SK-N-SH (cell line): Measurements from ENCODE around the gene TMEM205. TPM values are rescaled to one million over a fixed set of nuclear protein-coding genes. Genes with fewer than 3 reads are reported as not detected.

Experiments
- CTCF ChIA-PET: fragments of 300-600, 350-600 bp; formaldehyde crosslinking; extraction: SDS; loops from one replicate; lab custom pipeline; 2021; lab: Yijun Ruan, JAX
- POLR2A ChIA-PET: fragments of 350-600 bp; sonication (Branson Sonifier 250); formaldehyde crosslinking; extraction: SDS; loops from one replicate; lab custom pipeline; 2020; ENCODE audit warnings: antibody characterized with exemption, inconsistent platforms; lab: Yijun Ruan, JAX
- DNase-seq: peaks from one replicate; pipeline ENCODE4 v3.0.0; 2012
- H2AFZ ChIP-seq: fragments of 200-600 bp; sonication (generic); 2 replicates; pipeline ENCODE4 v1.8.1; 2016; ENCODE audit warnings: antibody characterized with exemption, mild to moderate bottlenecking, low read depth
- H3F3A ChIP-seq: fragments of 200-600 bp; sonication (generic); replicated peaks from 2 replicates; pipeline ENCODE3; 2016; ENCODE audit warnings: antibody characterized with exemption, mild to moderate bottlenecking; ENCODE audit not compliant: insufficient read depth
- H3K27ac ChIP-seq, 2 experiments: fragments of 200-500 bp in 1 of 2; fragments of 200-600 bp in 1 of 2; sonication (Bioruptor generic) in 1 of 2; sonication (generic), shearing (Covaris generic) in 1 of 2; 2 replicates each; pipeline versions ENCODE4 v1.5.1 to v1.6.1; 2014 to 2016; ENCODE audit warnings: low read depth in 2 of 2, inconsistent platforms in 1 of 2, low read length in 1 of 2, mild to moderate bottlenecking in 1 of 2, mixed read lengths in 1 of 2
- H3K27me3 ChIP-seq: fragments of 200-600 bp; sonication (generic), shearing (Covaris generic); 2 replicates; pipeline ENCODE4 v1.6.1; 2016; ENCODE audit warnings: mixed run types; ENCODE audit not compliant: insufficient read depth
- H3K36me3 ChIP-seq, 2 experiments: fragments of 200-500 bp in 1 of 2; fragments of 200-600 bp in 1 of 2; sonication (Bioruptor generic) in 1 of 2; sonication (generic) in 1 of 2; replicated peaks in 1 of 2; 2 replicates each; pipeline versions ENCODE3 to v1.5.1; 2014 to 2016; ENCODE audit warnings: low read length in 1 of 2, mild to moderate bottlenecking in 1 of 2; ENCODE audit not compliant: insufficient read depth in 2 of 2, control insufficient read depth in 1 of 2
- H3K4me1 ChIP-seq, 2 experiments: fragments of 200-500 bp in 1 of 2; fragments of 200-600 bp in 1 of 2; sonication (Bioruptor generic) in 1 of 2; sonication (generic), shearing (Covaris generic) in 1 of 2; 2 replicates each; pipeline versions ENCODE4 v1.5.1 to v1.6.1; 2014 to 2016; ENCODE audit warnings: low read depth in 1 of 2, low read length in 1 of 2, mixed run types in 1 of 2; ENCODE audit not compliant: insufficient read depth in 2 of 2, control insufficient read depth in 1 of 2
- H3K4me2 ChIP-seq: fragments of 200-600 bp; sonication (generic), shearing (Covaris generic); 2 replicates; pipeline ENCODE4 v1.6.1; 2017; ENCODE audit warnings: mixed run types
- H3K4me3 ChIP-seq, 2 experiments: fragments of 200-500 bp in 1 of 2; fragments of 200-600 bp in 1 of 2; sonication (Bioruptor generic) in 1 of 2; sonication (generic), shearing (Covaris generic) in 1 of 2; 2 replicates each; pipeline versions ENCODE4 v1.5.1 to v1.8.1; 2014 to 2016; ENCODE audit warnings: low read depth in 2 of 2, inconsistent platforms in 1 of 2, low read length in 1 of 2, mild to moderate bottlenecking in 1 of 2, mixed read lengths in 1 of 2, moderate library complexity in 1 of 2
- H3K79me2 ChIP-seq: fragments of 200-600 bp; sonication (generic); 2 replicates; pipeline ENCODE4 v1.8.1; 2017; ENCODE audit warnings: mild to moderate bottlenecking; ENCODE audit not compliant: insufficient read depth
- H3K9ac ChIP-seq: fragments of 200-600 bp; sonication (generic); 2 replicates; pipeline ENCODE4 v1.6.1; 2017; ENCODE audit warnings: mixed run types
- H3K9me2 ChIP-seq: fragments of 200-600 bp; sonication (generic); 2 replicates; pipeline ENCODE4 v1.6.1; 2017; ENCODE audit warnings: mixed run types
- H3K9me3 ChIP-seq: fragments of 200-600 bp; sonication (generic); 2 replicates; pipeline ENCODE4 v1.6.1; 2017; ENCODE audit warnings: mixed run types, mild to moderate bottlenecking, moderate library complexity
- H4K20me1 ChIP-seq: fragments of 200-600 bp; sonication (generic); 2 replicates; pipeline ENCODE4 v1.6.1; 2017; ENCODE audit warnings: mild to moderate bottlenecking, mixed run types; ENCODE audit not compliant: insufficient read depth
- CTCF ChIP-seq: fragments of 200-600 bp; sonication (generic); IDR thresholded peaks from 2 replicates; pipeline ENCODE4 v1.6.1; 2017; ENCODE audit warnings: antibody characterized with exemption, mild to moderate bottlenecking, moderate library complexity
- EP300 ChIP-seq, 2 experiments: IDR thresholded peaks; 2 replicates each; pipeline versions ENCODE4 v1.4.0 to v1.6.1; 2012; ENCODE audit warnings: borderline replicate concordance in 1 of 2, low read depth in 1 of 2, low read length in 1 of 2
- EZH2phosphoT487 ChIP-seq: fragments of 200-600 bp; sonication (generic); IDR thresholded peaks from 2 replicates; pipeline ENCODE4 v1.6.1; 2017; ENCODE audit warnings: low read depth, mixed run types, mild to moderate bottlenecking, antibody characterized with exemption, moderate library complexity, borderline replicate concordance
- GATA2 ChIP-seq: sonication (generic); formaldehyde crosslinking; IDR thresholded peaks from 2 replicates; pipeline ENCODE4 v1.5.0; 2020; ENCODE audit warnings: mild to moderate bottlenecking, missing genetic modification reagents
- IRF3 ChIP-seq: fragments of 150-350 bp; IDR thresholded peaks from 2 replicates; pipeline ENCODE4 v1.6.1; 2016; ENCODE audit warnings: mild to moderate bottlenecking, low read depth, low read length
- MAX ChIP-seq: IDR thresholded peaks from 2 replicates; pipeline ENCODE4 v1.4.0; 2012; ENCODE audit warnings: low read depth
- MXI1 ChIP-seq: IDR thresholded peaks from 2 replicates; pipeline ENCODE4 v1.6.1; 2012; ENCODE audit warnings: mild to moderate bottlenecking, low read depth, low read length, improper control_type of control experiment
- NRF1 ChIP-seq: IDR thresholded peaks from 2 replicates; pipeline ENCODE4 v1.6.1; 2012; ENCODE audit warnings: low read depth, mild to moderate bottlenecking, low read length
- POLR2AphosphoS5 ChIP-seq: IDR thresholded peaks from 2 replicates; pipeline ENCODE4 v1.6.1; 2012; ENCODE audit warnings: low read depth, low read length
- RXRA ChIP-seq: IDR thresholded peaks from 2 replicates; pipeline ENCODE4 v1.4.0; 2012; ENCODE audit warnings: low read depth, mild to moderate bottlenecking, borderline replicate concordance
- SMC3 ChIP-seq: IDR thresholded peaks from 2 replicates; pipeline ENCODE4 v1.6.1; 2012; ENCODE audit warnings: low read depth, low read length, improper control_type of control experiment
- TAF1 ChIP-seq: IDR thresholded peaks from 2 replicates; pipeline ENCODE4 v1.6.1; 2012; ENCODE audit warnings: low read depth, mild to moderate bottlenecking, low read length, moderate library complexity, borderline replicate concordance
- USF1 ChIP-seq: IDR thresholded peaks from 2 replicates; pipeline ENCODE4 v1.4.0; 2012; ENCODE audit warnings: low read depth, borderline replicate concordance
- whole genome bisulfite sequencing: methylation state at CpG from one replicate; pipeline ENCODE4 v1.1.6; 2017; ENCODE audit warnings: low lambda C conversion rate; 5-methylcytosine and 5-hydroxymethylcytosine counted together
- polyA plus RNA-seq, 3 experiments: library from polyadenylated mRNA; depleted of rRNA; stranded (reverse); fragments of >200 nt; gene quantifications; 2 replicates each; pipeline ENCODE4 v1.2.3, GENCODE V29; 2012

TMEM205 gene
- polyA plus RNA-seq, 1 of the 3 experiments (the other 2 are of a cell fraction), result 219 TPM

GRCh38 chr19:11377237-11377636 is 31.2 kb upstream of the TMEM205 start (continued):
- TF ChIP-seq IRF3, result no peak
- TF ChIP-seq TAF1, result no peak
- no peak for TF ChIP-seq CTCF
- TF ChIP-seq NRF1, result no peak

- Histone ChIP-seq H3K9ac (peak overlapping the region; percentile 53), H3K4me3 (peak overlapping the region; percentile 58 to 62), H2AFZ (peak overlapping the region; percentile 62; the same call in 1 of the 2 replicates), H3K4me1 (peaks cover 16 to 24% of the 10 kb centered on the region in 2 experiments), H3K36me3 (no peaks in the 10 kb centered on the region), H3K79me2 (peaks cover 20% of the 10 kb centered on the region), H3K9me2 (no peaks in the 10 kb centered on the region), H3K27ac (peak overlapping the region; percentile 88 to 90; a peak in 3 of 4 replicates), H3K9me3 (no peaks in the 10 kb centered on the region), H4K20me1 (no peaks in the 10 kb centered on the region), H3K4me2 (peak overlapping the region; percentile 84), H3F3A (peaks cover 33% of the 10 kb centered on the region), H3K27me3 (no peaks in the 10 kb centered on the region)
- ChIA-PET POLR2A (interaction anchor here (0.6 to 2.3 kb wide), 19 partner anchors 8 to 1321 kb away, joined by 3 to 28 read pairs (median 4); partner anchors contain the start of genes CCDC159, ECSIT, ELAVL3 and EPOR), CTCF (interaction anchor here (0.5 to 5.9 kb wide), 15 partner anchors 8 to 1256 kb away, joined by 3 to 66 read pairs (median 4); partner anchors contain the start of genes EPOR, ODAD3, PRKCSH and RGL3)
- DNase-seq, result peak; percentile 60
- WGBS, result 14% methylated on average over 20 of the region's 27 CpGs
- peak in 1 of 2 experiments; percentile 28; a peak in 1 of 4 replicates for TF ChIP-seq EP300 (IDR thresholded peaks at IDR 0.05; ENCODE audit: borderline replicate concordance in 1 of 2, low read depth in 1 of 2, low read length in 1 of 2)
- no peak; the same call in 1 of the 2 replicates for TF ChIP-seq MXI1
- TF ChIP-seq POLR2AphosphoS5, result peak; percentile 93
- TF ChIP-seq USF1, result no peak
- 0 out of 2 replicates have a peak, but pooled peaks have one; percentile 6 for TF ChIP-seq SMC3
- no peak; the same call in 1 of the 2 replicates for TF ChIP-seq MAX
- TF ChIP-seq EZH2phosphoT487, result no peak
- no peak for TF ChIP-seq GATA2 (CRISPR knock-in tag)
- TF ChIP-seq RXRA, result no peak
Observed at GRCh38 chr19:11375143-11375948, 29.3 kb upstream of the TMEM205 start.
